Small intestine (tissue), 7 donors: Measurements from ENCODE around the gene FUT8. TPM values are rescaled to one million over a fixed set of nuclear protein-coding genes. Genes with fewer than 3 reads are reported as not detected.

Experiments used
- DNase-seq, 2 donors: peaks; one replicate each; pipeline versions ENCODE4 v3.0.0 to v3.0.0-alpha.2; 2013
- FAIRE-seq: peaks from 2 replicates; lab custom pipeline; 2012; peaks lifted over from hg19 to GRCh38; lab: Jason Lieb, UNC
- H3K27ac ChIP-seq, 3 donors: one replicate each; pipeline ENCODE4 v1.5.1; 2013; ENCODE audit warnings: low read length in 2 of 3, mild to moderate bottlenecking in 2 of 3, control low read depth in 1 of 3, inconsistent platforms in 1 of 3, low read depth in 1 of 3, moderate library complexity in 1 of 3
- H3K27me3 ChIP-seq, 3 donors: one replicate each; pipeline ENCODE4 v1.6.1; 2013; ENCODE audit warnings: low read length in 3 of 3, inconsistent platforms in 1 of 3; ENCODE audit not compliant: control insufficient read depth in 3 of 3, insufficient read depth in 3 of 3
- H3K36me3 ChIP-seq, 3 donors: one replicate each; pipeline ENCODE4 v1.6.1; 2013; ENCODE audit warnings: low read length in 3 of 3, inconsistent platforms in 1 of 3, low read depth in 1 of 3, mild to moderate bottlenecking in 1 of 3, moderate library complexity in 1 of 3; ENCODE audit not compliant: control insufficient read depth in 3 of 3, insufficient read depth in 2 of 3
- H3K4me1 ChIP-seq, 3 donors: one replicate each; pipeline ENCODE4 v1.6.1; 2013; ENCODE audit warnings: low read length in 2 of 3, inconsistent platforms in 1 of 3, low read depth in 1 of 3, mild to moderate bottlenecking in 1 of 3, moderate library complexity in 1 of 3; ENCODE audit not compliant: control insufficient read depth in 3 of 3, insufficient read depth in 2 of 3
- H3K4me3 ChIP-seq, 3 donors: one replicate each; pipeline ENCODE4 v1.5.1; 2013; ENCODE audit warnings: low read length in 3 of 3, control low read depth in 1 of 3, inconsistent platforms in 1 of 3, low read depth in 1 of 3, mild to moderate bottlenecking in 1 of 3, moderate library complexity in 1 of 3
- H3K9me3 ChIP-seq, 2 donors: one replicate each; pipeline ENCODE4 v1.6.1; 2013; ENCODE audit warnings: low read depth in 1 of 2, low read length in 1 of 2; ENCODE audit not compliant: control insufficient read depth in 2 of 2, insufficient read depth in 1 of 2
- WGBS, 3 donors: extraction: QIAGEN DNeasy Blood & Tissue Kit; methylation state at CpG; one replicate each; pipeline ENCODE4 v1.1.7; 2013; 5-methylcytosine and 5-hydroxymethylcytosine counted together
- polyA plus RNA-seq, 4 donors: library from polyadenylated mRNA; stranded (reverse) in 3 of 4; unstranded in 1 of 4; fragments of 200-250 nt in 3 of 4; fragments of 120-200 nt in 1 of 4; gene quantifications; one replicate each; pipeline versions ENCODE4 v1.2.1 to v1.2.3, GENCODE V29; 2013
- donor health status: healthy with polysubstance abuse.
- donor health status: control.
- donor health status: control.
- donor health status: Bipolar disorder and iron deficiency.
- donor health status: healthy.

Gene FUT8
- polyA plus RNA-seq, 4 donors: 4.7 to 81.3 (median 28.6) TPM

- DNase-seq (no peak), FAIRE-seq (no peak)
- H3K36me3 ChIP-seq: peaks cover 0 to 4% (median 0%) of the 10 kb centered on the region in 3 donors
- H3K9me3 ChIP-seq: no peaks in the 10 kb centered on the region
- H3K27ac ChIP-seq: no peak overlapping the region
- WGBS, 3 donors: 72 to 88% (median 75%) methylated on average over 2 of the region's 2 CpGs
- peaks cover 0 to under 1% (median 0%) of the 10 kb centered on the region in 3 donors for H3K4me1 ChIP-seq
- no peaks in the 10 kb centered on the region for H3K27me3 ChIP-seq
- no peak overlapping the region for H3K4me3 ChIP-seq
Measured at GRCh38 chr14:65560340-65561027, 148.0 kb downstream of the FUT8 start.

GRCh38 chr14:65564370-65564769, 151.8 kb downstream of the FUT8 start:
- Histone ChIP-seq H3K9me3 (no peaks in the 10 kb centered on the region), H3K36me3 (peaks cover 0 to 4% (median 0%) of the 10 kb centered on the region in 3 donors), H3K4me3 (no peak overlapping the region), H3K27ac (no peak overlapping the region), H3K4me1 (no peaks in the 10 kb centered on the region), H3K27me3 (no peaks in the 10 kb centered on the region)
- no peak for FAIRE-seq
- no peak for DNase-seq
- 87 to 94% (median 94%) methylated on average over 4 of the region's 4 CpGs for WGBS, 3 donors

GRCh38 chr14:65565948-65566347, 153.4 kb downstream of the FUT8 start:
- Histone ChIP-seq H3K4me1 (no peaks in the 10 kb centered on the region), H3K36me3 (peaks cover 0 to 4% (median 0%) of the 10 kb centered on the region in 3 donors), H3K27me3 (no peaks in the 10 kb centered on the region), H3K4me3 (no peak overlapping the region), H3K27ac (no peak overlapping the region), H3K9me3 (no peaks in the 10 kb centered on the region)
- 72 to 92% (median 84%) methylated on average over 1 of the region's 1 CpG for WGBS, 3 donors
- FAIRE-seq (no peak), DNase-seq (no peak)

- Histone ChIP-seq H3K4me3 (no peak overlapping the region), H3K9me3 (no peaks in the 10 kb centered on the region), H3K36me3 (peaks cover 0 to 2% (median 0%) of the 10 kb centered on the region in 3 donors), H3K27me3 (no peaks in the 10 kb centered on the region), H3K4me1 (no peaks in the 10 kb centered on the region), H3K27ac (no peak overlapping the region)
- no peak for DNase-seq
- FAIRE-seq: no peak
- 80 to 91% (median 80%) methylated on average over 5 of the region's 5 CpGs for WGBS, 3 donors
Measured at GRCh38 chr14:65566820-65567522, 154.4 kb downstream of the FUT8 start.

GRCh38 chr14:65574611-65575010, 162.1 kb downstream of the FUT8 start:
- H3K9me3 ChIP-seq: no peaks in the 10 kb centered on the region
- H3K4me3 ChIP-seq: no peak overlapping the region
- no peaks in the 10 kb centered on the region for H3K4me1 ChIP-seq
- no peak overlapping the region for H3K27ac ChIP-seq
- 48 to 64% (median 53%) methylated on average over 2 of the region's 2 CpGs for WGBS, 3 donors
- DNase-seq (no peak), FAIRE-seq (no peak)
- H3K27me3 ChIP-seq: no peaks in the 10 kb centered on the region
- H3K36me3 ChIP-seq: peaks cover 0 to 9% (median 0%) of the 10 kb centered on the region in 3 donors

- Histone ChIP-seq H3K36me3 (peaks cover 0 to 9% (median 0%) of the 10 kb centered on the region in 3 donors), H3K4me3 (no peak overlapping the region), H3K27me3 (no peaks in the 10 kb centered on the region), H3K4me1 (no peaks in the 10 kb centered on the region), H3K9me3 (no peaks in the 10 kb centered on the region), H3K27ac (no peak overlapping the region)
- FAIRE-seq (no peak), DNase-seq (no peak)
- 96 to 99% (median 98%) methylated on average over 6 of the region's 6 CpGs for WGBS, 3 donors
Measured at GRCh38 chr14:65575389-65575788, 162.9 kb downstream of the FUT8 start.

- Histone ChIP-seq H3K27ac (no peak overlapping the region), H3K9me3 (no peaks in the 10 kb centered on the region), H3K36me3 (peaks cover 0 to 6% (median 0%) of the 10 kb centered on the region in 3 donors), H3K27me3 (no peaks in the 10 kb centered on the region), H3K4me1 (no peaks in the 10 kb centered on the region), H3K4me3 (no peak overlapping the region)
- WGBS, 3 donors: 56 to 69% (median 67%) methylated on average over 1 of the region's 1 CpG
- DNase-seq (no peak), FAIRE-seq (no peak)
Measured at GRCh38 chr14:65580973-65581372, 168.4 kb downstream of the FUT8 start.

GRCh38 chr14:65581378-65581777, 168.8 kb downstream of the FUT8 start:
- FAIRE-seq: no peak
- DNase-seq: no peak
- H3K9me3 ChIP-seq: no peaks in the 10 kb centered on the region
- no peaks in the 10 kb centered on the region for H3K27me3 ChIP-seq
- 75 to 77% (median 76%) methylated on average over 3 of the region's 3 CpGs for WGBS, 3 donors
- no peak overlapping the region for H3K27ac ChIP-seq
- no peaks in the 10 kb centered on the region for H3K4me1 ChIP-seq
- no peak overlapping the region for H3K4me3 ChIP-seq
- H3K36me3 ChIP-seq: peaks cover 0 to 6% (median 0%) of the 10 kb centered on the region in 3 donors
